Endodermal cell (in vitro differentiated cells): Measurements from ENCODE around the gene ABCA13. TPM values are rescaled to one million over a fixed set of nuclear protein-coding genes. Genes with fewer than 3 reads are reported as not detected.

Experiments
- DNase-seq: peaks from one replicate; pipeline ENCODE4 v3.0.0-alpha.2; 2017
- H3K27ac ChIP-seq: 2 replicates; pipeline ENCODE4 v1.5.1; 2013; ENCODE audit warnings: mild to moderate bottlenecking, low read depth, low read length, moderate library complexity
- H3K27me3 ChIP-seq: 2 replicates; pipeline ENCODE4 v1.6.1; 2013; ENCODE audit warnings: mild to moderate bottlenecking, low read length, moderate library complexity; ENCODE audit not compliant: insufficient read depth, control insufficient read depth, poor library complexity, severe bottlenecking
- H3K36me3 ChIP-seq: 2 replicates; pipeline ENCODE4 v1.7.0; 2013; ENCODE audit warnings: mild to moderate bottlenecking, low read length, moderate library complexity; ENCODE audit not compliant: control insufficient read depth, insufficient read depth
- H3K4me1 ChIP-seq: one replicate; pipeline ENCODE4 v1.7.0; 2013; ENCODE audit warnings: low read length; ENCODE audit not compliant: control insufficient read depth, insufficient read depth
- H3K4me3 ChIP-seq: 2 replicates; pipeline ENCODE4 v1.5.1; 2013; ENCODE audit warnings: mild to moderate bottlenecking, low read length, moderate library complexity
- H3K9ac ChIP-seq: 2 replicates; pipeline ENCODE4 v1.6.1; 2013; ENCODE audit warnings: mild to moderate bottlenecking, low read length, moderate library complexity; ENCODE audit not compliant: poor library complexity, severe bottlenecking; ENCODE audit errors: extremely low read depth
- H3K9me3 ChIP-seq: 2 replicates; pipeline ENCODE4 v1.6.1; 2013; ENCODE audit warnings: mild to moderate bottlenecking, low read length, moderate library complexity; ENCODE audit not compliant: control insufficient read depth
- H3K27ac Mint-ChIP-seq: 2 replicates; pipeline ENCODE4 v1.8.0; 2020; ENCODE audit warnings: mixed read lengths
- H3K27me3 Mint-ChIP-seq: 2 replicates; pipeline ENCODE4 v1.8.0; 2021; ENCODE audit warnings: mild to moderate bottlenecking, mixed read lengths; ENCODE audit not compliant: insufficient read depth
- H3K36me3 Mint-ChIP-seq: 2 replicates; pipeline ENCODE4 v1.8.0; 2020; ENCODE audit warnings: low read depth, mixed read lengths
- H3K4me1 Mint-ChIP-seq: 2 replicates; pipeline ENCODE4 v1.8.0; 2020; ENCODE audit warnings: mixed read lengths
- H3K4me3 Mint-ChIP-seq: 2 replicates; pipeline ENCODE4 v1.8.0; 2020; ENCODE audit warnings: mild to moderate bottlenecking, moderate library complexity, mixed read lengths
- H3K9me3 Mint-ChIP-seq: 2 replicates; pipeline ENCODE4 v1.8.0; 2020; ENCODE audit warnings: mild to moderate bottlenecking, mixed read lengths
- WGBS, 2 experiments: methylation state at CpG; one replicate each; pipeline versions ENCODE4 v1.1.5 to v1.1.7; 2013; ENCODE audit warnings: missing lambda C conversion rate in 2 of 2, mixed read lengths in 1 of 2; ENCODE audit not compliant: insufficient coverage in 1 of 2, insufficient read length in 1 of 2; 5-methylcytosine and 5-hydroxymethylcytosine counted together
- total RNA-seq, 2 donors: library from RNA; stranded (reverse); fragmentation: NEBNext Ultra II Directional in 1 of 2; extraction: Animal tissue kit (Norgen Biotek cat#: 25700) in 1 of 2; gene quantifications; 2 replicates in 1 of 2; 3 replicates in 1 of 2; pipeline ENCODE4 v1.2.1, GENCODE V29; 2021
- TF ChIP-seq, protein P1 (sequence below): fragments of 200-600 bp; sonication (generic); conservative IDR thresholded peaks from 2 replicates; pipeline ENCODE4 v1.5.0; 2021; ENCODE audit warnings: antibody characterized with exemption, mild to moderate bottlenecking

The ABCA13 gene
- total RNA-seq, 2 donors from 2014 or later: 0.04 to 0.11 TPM

GRCh38 chr7:48295296-48295971 is 124.2 kb downstream of the ABCA13 start:
- no peaks in the 10 kb centered on the region for H3K27me3 ChIP-seq
- DNase-seq: no peak
- H3K36me3 ChIP-seq: no peaks in the 10 kb centered on the region
- WGBS, 2 experiments: 90 to 93% methylated on average over 5 to 7 of the region's 7 CpGs
- Mint-ChIP-seq H3K27me3 (no peaks in the 10 kb centered on the region), H3K4me1 (peaks cover 1% of the 10 kb centered on the region), H3K4me3 (no peak overlapping the region), H3K36me3 (no peaks in the 10 kb centered on the region), H3K9me3 (no peaks in the 10 kb centered on the region), H3K27ac (no peak overlapping the region)
- no peak overlapping the region for H3K9ac ChIP-seq
- H3K4me3 ChIP-seq: no peak overlapping the region
- no peaks in the 10 kb centered on the region for H3K9me3 ChIP-seq
- H3K27ac ChIP-seq: no peak overlapping the region
- H3K4me1 ChIP-seq: no peaks in the 10 kb centered on the region
- TF ChIP-seq, protein P1, sequence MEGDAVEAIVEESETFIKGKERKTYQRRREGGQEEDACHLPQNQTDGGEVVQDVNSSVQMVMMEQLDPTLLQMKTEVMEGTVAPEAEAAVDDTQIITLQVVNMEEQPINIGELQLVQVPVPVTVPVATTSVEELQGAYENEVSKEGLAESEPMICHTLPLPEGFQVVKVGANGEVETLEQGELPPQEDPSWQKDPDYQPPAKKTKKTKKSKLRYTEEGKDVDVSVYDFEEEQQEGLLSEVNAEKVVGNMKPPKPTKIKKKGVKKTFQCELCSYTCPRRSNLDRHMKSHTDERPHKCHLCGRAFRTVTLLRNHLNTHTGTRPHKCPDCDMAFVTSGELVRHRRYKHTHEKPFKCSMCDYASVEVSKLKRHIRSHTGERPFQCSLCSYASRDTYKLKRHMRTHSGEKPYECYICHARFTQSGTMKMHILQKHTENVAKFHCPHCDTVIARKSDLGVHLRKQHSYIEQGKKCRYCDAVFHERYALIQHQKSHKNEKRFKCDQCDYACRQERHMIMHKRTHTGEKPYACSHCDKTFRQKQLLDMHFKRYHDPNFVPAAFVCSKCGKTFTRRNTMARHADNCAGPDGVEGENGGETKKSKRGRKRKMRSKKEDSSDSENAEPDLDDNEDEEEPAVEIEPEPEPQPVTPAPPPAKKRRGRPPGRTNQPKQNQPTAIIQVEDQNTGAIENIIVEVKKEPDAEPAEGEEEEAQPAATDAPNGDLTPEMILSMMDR: no peak

DNA sequence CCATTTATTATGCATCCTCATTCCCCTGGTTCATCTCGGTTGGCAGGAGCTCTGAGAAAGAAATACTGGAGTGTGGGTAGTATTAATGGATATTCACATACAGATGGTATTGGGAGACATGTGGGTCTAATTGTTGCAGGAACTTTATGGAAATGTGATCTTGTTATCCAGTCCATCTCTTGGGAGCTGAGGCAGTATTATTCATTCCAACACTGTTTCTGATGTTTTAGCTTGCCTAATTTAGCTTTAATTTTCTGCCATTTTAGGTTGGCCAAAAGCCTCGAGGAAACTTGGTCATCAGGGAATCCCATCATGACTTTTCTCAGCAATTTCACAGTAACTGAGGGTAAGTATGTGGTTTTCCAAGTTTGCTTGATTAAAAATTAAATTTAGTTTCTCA is 125.7 kb downstream of the ABCA13 start:
- no peak for DNase-seq
- Histone ChIP-seq H3K4me1 (no peaks in the 10 kb centered on the region), H3K9me3 (no peaks in the 10 kb centered on the region), H3K27me3 (no peaks in the 10 kb centered on the region), H3K4me3 (no peak overlapping the region), H3K9ac (no peak overlapping the region), H3K27ac (no peak overlapping the region), H3K36me3 (no peaks in the 10 kb centered on the region)
- H3K27me3 Mint-ChIP-seq: no peaks in the 10 kb centered on the region
- no peak overlapping the region for H3K27ac Mint-ChIP-seq
- 47 to 100% methylated on average over 1 to 2 of the region's 2 CpGs for WGBS, 2 experiments
- peaks cover 1% of the 10 kb centered on the region for H3K4me1 Mint-ChIP-seq
- TF ChIP-seq, protein P1: no peak
- no peaks in the 10 kb centered on the region for H3K9me3 Mint-ChIP-seq
- H3K4me3 Mint-ChIP-seq: no peak overlapping the region
- no peaks in the 10 kb centered on the region for H3K36me3 Mint-ChIP-seq

DNA sequence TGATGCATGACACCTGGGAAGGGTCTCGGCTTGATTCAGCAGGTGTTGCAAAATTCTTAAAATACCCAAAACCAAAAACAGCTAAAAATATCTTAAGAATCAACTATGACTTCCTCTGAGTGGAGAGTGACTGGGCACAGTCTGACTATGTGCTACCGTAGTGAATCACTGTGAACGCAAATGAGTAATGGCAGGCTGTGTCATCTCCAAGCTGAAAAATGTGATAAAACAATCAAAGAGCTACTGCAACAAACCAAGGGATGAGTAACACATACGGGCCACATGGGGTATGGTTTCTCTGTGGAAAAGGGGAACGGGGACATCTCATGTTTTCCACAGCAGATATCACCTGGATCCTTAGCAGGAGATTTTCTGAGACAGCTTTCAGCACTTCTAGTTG is 127.5 kb downstream of the ABCA13 start:
- TF ChIP-seq, protein P1: no peak
- Histone ChIP-seq H3K4me3 (no peak overlapping the region), H3K4me1 (no peaks in the 10 kb centered on the region), H3K27me3 (no peaks in the 10 kb centered on the region), H3K36me3 (no peaks in the 10 kb centered on the region), H3K9ac (no peak overlapping the region), H3K27ac (no peak overlapping the region), H3K9me3 (no peaks in the 10 kb centered on the region)
- H3K4me1 Mint-ChIP-seq: peaks cover 1% of the 10 kb centered on the region
- H3K36me3 Mint-ChIP-seq: no peaks in the 10 kb centered on the region
- H3K9me3 Mint-ChIP-seq: no peaks in the 10 kb centered on the region
- no peak overlapping the region for H3K27ac Mint-ChIP-seq
- 86 to 87% methylated on average over 4 to 5 of the region's 5 CpGs for WGBS, 2 experiments
- H3K4me3 Mint-ChIP-seq: no peak overlapping the region
- no peaks in the 10 kb centered on the region for H3K27me3 Mint-ChIP-seq
- DNase-seq: no peak
